Gastrocnemius medialis (tissue), 4 donors: ENCODE data around the gene C1GALT1. TPM values are rescaled to one million over a fixed set of nuclear protein-coding genes. Genes with fewer than 3 reads are reported as not detected.

Experiments used
- ATAC-seq, 2 donors: fragments of 150-250 bp; one replicate each; pipeline ENCODE4 v1.9.1; 2016
- DNase-seq, 2 donors: peaks; one replicate each; pipeline ENCODE4 v3.0.0-alpha.2; 2019
- H3K27ac ChIP-seq, 4 donors: fragments of 200-600 bp; sonication (generic); 1 replicate in 1 of 4; 2 replicates in 3 of 4; pipeline ENCODE4 v1.5.1; 2016 to 2018; ENCODE audit warnings: mild to moderate bottlenecking in 2 of 4, moderate library complexity in 1 of 4
- H3K27me3 ChIP-seq, 3 donors: fragments of 200-600 bp; sonication (generic) in 2 of 3; 1 replicate in 1 of 3; 2 replicates in 2 of 3; pipeline versions ENCODE4 v1.5.1 to v1.6.0; 2016 to 2019; ENCODE audit warnings: mild to moderate bottlenecking in 1 of 3, moderate library complexity in 1 of 3
- H3K36me3 ChIP-seq, 2 donors: fragments of 200-600 bp; sonication (generic) in 1 of 2; one replicate each; pipeline ENCODE4 v1.5.1; 2017 to 2018
- H3K4me1 ChIP-seq, 2 donors: fragments of 200-600 bp; sonication (generic) in 1 of 2; one replicate each; pipeline ENCODE4 v1.5.1; 2016 to 2017; ENCODE audit warnings: mild to moderate bottlenecking in 2 of 2
- H3K4me3 ChIP-seq, 4 donors: fragments of 200-600 bp; sonication (generic) in 3 of 4; 1 replicate in 1 of 4; 2 replicates in 3 of 4; pipeline ENCODE4 v1.5.1; 2016 to 2019; ENCODE audit warnings: mild to moderate bottlenecking in 2 of 4
- H3K9me3 ChIP-seq, 3 donors: fragments of 200-600 bp; sonication (generic) in 2 of 3; 1 replicate in 1 of 3; 2 replicates in 2 of 3; pipeline ENCODE4 v1.5.1; 2016 to 2019
- POLR2A ChIP-seq, 2 donors: fragments of 450-650 bp; IDR thresholded peaks; one replicate each; pipeline ENCODE4 v1.6.1; 2017; ENCODE audit warnings: antibody characterized with exemption in 2 of 2, mild to moderate bottlenecking in 2 of 2, moderate library complexity in 2 of 2
- in situ Hi-C, 4 donors: fragments of 200-750 bp; cut with MboI; loops; one replicate each; pipeline versions ENCODE4 v1.15.0 to v1.8.0; 2017; ENCODE audit warnings: low sequenced_read_pairs in 4 of 4
- intact Hi-C: fragments of 100-400 bp; cut with DNase I; formaldehyde crosslinking; loops from one replicate; pipeline ENCODE4 v1.15.1; 2023; ENCODE audit warnings: low total_unique reads
- total RNA-seq, 4 donors: library from RNA; depleted of rRNA; stranded (reverse); fragments of >200 nt; gene quantifications; one replicate each; pipeline versions ENCODE4 v1.1.0 to v1.2.3, GENCODE V29; 2016
- TF ChIP-seq, protein P1 (sequence below), 5 experiments: fragments of 450-650 bp in 3 of 5; fragments of 200-600 bp in 2 of 5; sonication (generic) in 2 of 5; IDR thresholded peaks in 4 of 5; conservative IDR thresholded peaks in 1 of 5; 1 replicate in 4 of 5; 2 replicates in 1 of 5; pipeline ENCODE4 v1.5.1; 2016 to 2019; ENCODE audit warnings: antibody characterized with exemption in 5 of 5, mild to moderate bottlenecking in 3 of 5, moderate library complexity in 3 of 5

Gene C1GALT1
- total RNA-seq, 4 donors from 2014 or later = 16.1 to 40.8 (median 27.5) TPM

- H3K9me3 ChIP-seq = peaks cover 0 to 10% (median 0%) of the 10 kb centered on the region in 3 donors
- no peak for TF ChIP-seq POLR2A (IDR thresholded peaks at IDR 0.05)
- TF ChIP-seq, protein P1, sequence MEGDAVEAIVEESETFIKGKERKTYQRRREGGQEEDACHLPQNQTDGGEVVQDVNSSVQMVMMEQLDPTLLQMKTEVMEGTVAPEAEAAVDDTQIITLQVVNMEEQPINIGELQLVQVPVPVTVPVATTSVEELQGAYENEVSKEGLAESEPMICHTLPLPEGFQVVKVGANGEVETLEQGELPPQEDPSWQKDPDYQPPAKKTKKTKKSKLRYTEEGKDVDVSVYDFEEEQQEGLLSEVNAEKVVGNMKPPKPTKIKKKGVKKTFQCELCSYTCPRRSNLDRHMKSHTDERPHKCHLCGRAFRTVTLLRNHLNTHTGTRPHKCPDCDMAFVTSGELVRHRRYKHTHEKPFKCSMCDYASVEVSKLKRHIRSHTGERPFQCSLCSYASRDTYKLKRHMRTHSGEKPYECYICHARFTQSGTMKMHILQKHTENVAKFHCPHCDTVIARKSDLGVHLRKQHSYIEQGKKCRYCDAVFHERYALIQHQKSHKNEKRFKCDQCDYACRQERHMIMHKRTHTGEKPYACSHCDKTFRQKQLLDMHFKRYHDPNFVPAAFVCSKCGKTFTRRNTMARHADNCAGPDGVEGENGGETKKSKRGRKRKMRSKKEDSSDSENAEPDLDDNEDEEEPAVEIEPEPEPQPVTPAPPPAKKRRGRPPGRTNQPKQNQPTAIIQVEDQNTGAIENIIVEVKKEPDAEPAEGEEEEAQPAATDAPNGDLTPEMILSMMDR (IDR thresholded peaks at IDR 0.05 in 4 of 5, conservative IDR thresholded peaks at IDR 0.05 in 1 of 5) = no peak
- no peak for DNase-seq
- no peaks in the 10 kb centered on the region for H3K36me3 ChIP-seq
- H3K27ac ChIP-seq = no peak overlapping the region
- no peaks in the 10 kb centered on the region for H3K27me3 ChIP-seq
- H3K4me1 ChIP-seq = no peaks in the 10 kb centered on the region
- intact Hi-C loops (no loop called here), in situ Hi-C loops (loop anchor here in 1 of 4 donors (10.0 kb wide), 1 partner anchor 381 kb away; no protein-coding TSS in a partner anchor)
- no peak overlapping the region for H3K4me3 ChIP-seq
- no peak for ATAC-seq
These were observed 8.2 kb upstream of the C1GALT1 start for GRCh38 chr7:7173956-7174632.

DNA sequence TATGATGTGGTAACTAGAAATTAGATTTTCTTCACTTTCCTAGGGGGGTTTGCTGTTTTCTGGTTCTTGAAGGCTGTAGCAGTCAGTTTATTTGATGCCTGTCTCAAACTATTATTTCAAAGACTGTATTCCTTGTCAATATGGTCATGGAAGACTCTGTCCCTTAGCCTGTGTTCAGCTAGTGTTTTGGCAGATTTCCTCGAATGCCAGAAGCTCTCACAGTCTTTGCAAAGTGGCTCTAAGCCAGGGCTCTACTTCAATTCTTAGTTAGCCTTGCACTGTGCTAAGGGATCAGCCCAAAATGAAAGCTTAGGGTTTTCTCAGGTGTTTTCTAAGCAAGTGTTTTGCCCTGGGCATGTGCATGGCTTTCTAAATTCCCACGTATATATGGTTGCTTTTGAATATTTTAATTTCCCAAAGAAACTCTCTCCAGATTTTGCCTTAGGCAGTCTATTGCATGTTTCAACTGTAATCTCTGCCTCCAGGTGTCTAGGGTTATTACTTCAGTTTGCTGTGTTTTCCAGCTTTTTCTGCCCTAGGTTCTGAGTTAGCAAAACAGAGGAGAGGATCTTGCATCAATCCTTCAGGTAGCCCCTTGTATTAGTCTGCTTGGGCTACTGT is 7.2 kb upstream of the C1GALT1 start:
- ATAC-seq (no peak), DNase-seq (no peak)
- H3K4me1 ChIP-seq = no peaks in the 10 kb centered on the region
- no peak overlapping the region for H3K4me3 ChIP-seq
- intact Hi-C loops (no loop called here), in situ Hi-C loops (loop anchor here in 2 of 4 donors (10.0 to 25.0 kb wide), 2 partner anchors 380 to 387 kb away; partner anchors contain the start of gene MIOS (in 1 of the 2))
- H3K27me3 ChIP-seq = no peaks in the 10 kb centered on the region
- TF ChIP-seq, protein P1 (IDR thresholded peaks at IDR 0.05 in 4 of 5, conservative IDR thresholded peaks at IDR 0.05 in 1 of 5) = no peak
- no peak for TF ChIP-seq POLR2A (IDR thresholded peaks at IDR 0.05)
- H3K36me3 ChIP-seq = no peaks in the 10 kb centered on the region
- H3K27ac ChIP-seq = no peak overlapping the region
- peaks cover 0 to 10% (median 0%) of the 10 kb centered on the region in 3 donors for H3K9me3 ChIP-seq

DNA sequence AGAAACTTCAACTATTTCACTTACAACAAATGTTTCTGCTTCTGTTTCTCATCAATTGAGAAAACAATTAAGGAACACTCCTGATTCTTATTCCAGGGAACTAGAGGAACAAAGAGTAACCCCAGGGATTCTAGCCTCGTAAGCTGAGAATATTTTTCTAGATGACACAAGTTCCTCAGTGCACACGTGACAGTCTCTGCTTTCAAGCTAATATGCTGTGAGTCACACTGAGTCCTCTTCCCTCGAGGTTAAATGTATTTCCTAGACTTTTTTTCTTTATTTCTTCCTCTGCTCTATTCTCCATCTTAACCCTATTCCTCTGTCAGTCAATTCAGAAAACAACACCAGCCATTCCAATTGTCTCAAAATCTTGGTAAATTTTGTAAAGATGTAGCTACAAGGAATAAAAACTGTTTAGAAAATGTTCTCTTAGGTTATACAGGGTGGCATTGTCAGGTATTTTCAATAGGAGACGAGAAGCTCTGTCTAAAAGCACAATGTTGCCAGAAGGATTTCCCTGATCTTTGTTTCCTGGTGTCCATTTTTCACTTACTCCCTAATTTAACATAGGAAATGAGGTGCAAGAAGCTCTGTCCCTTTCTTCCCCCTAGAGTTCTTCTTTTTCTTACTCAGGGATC is 5.8 kb upstream of the C1GALT1 start:
- Histone ChIP-seq H3K4me3 (no peak overlapping the region), H3K27me3 (no peaks in the 10 kb centered on the region), H3K27ac (no peak overlapping the region), H3K9me3 (peaks cover 0 to 6% (median 0%) of the 10 kb centered on the region in 3 donors), H3K4me1 (peaks cover 4 to 6% of the 10 kb centered on the region in 2 donors), H3K36me3 (no peaks in the 10 kb centered on the region)
- peak; percentile 89 to 95 for ATAC-seq
- intact Hi-C loops = no loop called here
- TF ChIP-seq, protein P1 (IDR thresholded peaks at IDR 0.05 in 4 of 5, conservative IDR thresholded peaks at IDR 0.05 in 1 of 5) = no peak
- TF ChIP-seq POLR2A (IDR thresholded peaks at IDR 0.05) = no peak
- in situ Hi-C loops = loop anchor here in 2 of 4 donors (10.0 to 25.0 kb wide), 2 partner anchors 378 to 386 kb away; partner anchors contain the start of gene MIOS (in 1 of the 2)
- DNase-seq = peak in 1 of 2 donors; percentile 22

- no peak for DNase-seq
- Histone ChIP-seq H3K36me3 (no peaks in the 10 kb centered on the region), H3K4me3 (no peak overlapping the region), H3K27me3 (no peaks in the 10 kb centered on the region), H3K4me1 (peaks cover 4 to 9% of the 10 kb centered on the region in 2 donors), H3K27ac (no peak overlapping the region), H3K9me3 (peaks cover 0 to 2% (median 0%) of the 10 kb centered on the region in 3 donors)
- ATAC-seq = no peak
- TF ChIP-seq, protein P1 (IDR thresholded peaks at IDR 0.05 in 4 of 5, conservative IDR thresholded peaks at IDR 0.05 in 1 of 5) = no peak
- TF ChIP-seq POLR2A (IDR thresholded peaks at IDR 0.05) = no peak
- intact Hi-C loops = no loop called here
- in situ Hi-C loops = loop anchor here in 2 of 4 donors (10.0 to 25.0 kb wide), 2 partner anchors 378 to 385 kb away; partner anchors contain the start of gene MIOS (in 1 of the 2)
These were observed 5.3 kb upstream of the C1GALT1 start for GRCh38 chr7:7177044-7177517.
